ENCODE data around the gene EDARADD.

- no peak for TF ChIP-seq GATA3 (IDR thresholded peaks at IDR 0.05; ENCODE audit: low read depth, low read length)
- no peak for TF ChIP-seq GATA2 (IDR thresholded peaks at IDR 0.05; ENCODE audit: low read depth, low read length)
These were observed 48.4 kb upstream of the EDARADD start for GRCh38 chr1:236345728-236346127.

Data from SH-SY5Y (cell line).